Type B pancreatic cell (in vitro differentiated cells): ENCODE measurements around the gene MDC1. TPM values are rescaled to one million over a fixed set of nuclear protein-coding genes. Genes with fewer than 3 reads are reported as not detected.
"Not testable (repeated sequence)": the region's sequence is repeated elsewhere in the genome, so short reads cannot be mapped to it uniquely, and the experiment has no call there.

Experiments used
- DNase-seq: peaks from one replicate; pipeline ENCODE4 v3.0.0; 2021; ENCODE audit warnings: mixed read lengths; ENCODE audit not compliant: unreplicated experiment; ENCODE audit errors: extremely low spot score
- H3K27ac Mint-ChIP-seq: 2 replicates; pipeline ENCODE4 v1.8.0; 2021; ENCODE audit warnings: mild to moderate bottlenecking, mixed read lengths
- H3K27me3 Mint-ChIP-seq: 2 replicates; pipeline ENCODE4 v1.8.0; 2021; ENCODE audit warnings: mixed read lengths
- H3K36me3 Mint-ChIP-seq: 2 replicates; pipeline ENCODE4 v1.8.0; 2021; ENCODE audit warnings: mixed read lengths
- H3K4me1 Mint-ChIP-seq: one replicate; pipeline ENCODE4 v1.8.0; 2021; ENCODE audit warnings: mixed read lengths; ENCODE audit not compliant: unreplicated experiment
- H3K4me3 Mint-ChIP-seq: 2 replicates; pipeline ENCODE4 v1.8.0; 2021; ENCODE audit warnings: mild to moderate bottlenecking, mixed read lengths
- H3K9me3 Mint-ChIP-seq: 2 replicates; pipeline ENCODE4 v1.8.0; 2021; ENCODE audit warnings: mixed read lengths
- CTCF ChIP-seq: fragments of 200-600 bp; sonication (generic); conservative IDR thresholded peaks from 2 replicates; pipeline ENCODE4 v1.5.0; 2021; ENCODE audit warnings: antibody characterized with exemption, mild to moderate bottlenecking
- total RNA-seq: library from RNA; stranded (reverse); gene quantifications from 2 replicates; pipeline ENCODE4 v1.2.1, GENCODE V29; 2021; ENCODE audit warnings: low replicate concordance

Gene MDC1
- total RNA-seq, 1 donor from 2014 or later, result 71.3 TPM

- Mint-ChIP-seq H3K36me3 (peaks cover 9% of the 10 kb centered on the region), H3K27me3 (no peaks in the 10 kb centered on the region), H3K9me3 (no peaks in the 10 kb centered on the region), H3K27ac (no peak overlapping the region), H3K4me3 (peak overlapping the region; percentile 31), H3K4me1 (peaks cover 33% of the 10 kb centered on the region)
- TF ChIP-seq CTCF, result peak; percentile 97
- peak; percentile 94 for DNase-seq
Observed at GRCh38 chr6:30678964-30679726, 37.9 kb downstream of the MDC1 start.

GRCh38 chr6:30676660-30677285, 40.3 kb downstream of the MDC1 start:
- no peaks in the 10 kb centered on the region for H3K27me3 Mint-ChIP-seq

GRCh38 chr6:30672445-30673253, 44.4 kb downstream of the MDC1 start, which contains the start of gene DHX16:
Gene DHX16 (minus strand): TSS chr6:30673006. CDS start chr6:30672841, 165 bp downstream.
- Mint-ChIP-seq H3K9me3 (no peaks in the 10 kb centered on the region), H3K4me3 (peak within 1 kb of the TSS; percentile 86), H3K4me1 (peaks cover 8% of the 10 kb centered on the region), H3K36me3 (peaks cover 6% of the 10 kb centered on the region), H3K27ac (peak within 1 kb of the TSS; percentile 84), H3K27me3 (no peaks in the 10 kb centered on the region)
- peak; percentile 92 for DNase-seq
- TF ChIP-seq CTCF, result peak; percentile 92

More at GRCh38 chr6:30676660-30677285, 40.3 kb downstream of the MDC1 start:
- no peak for DNase-seq
- Mint-ChIP-seq H3K36me3 (peaks cover 6% of the 10 kb centered on the region), H3K27ac (no peak overlapping the region), H3K4me1 (peaks cover 18% of the 10 kb centered on the region), H3K9me3 (no peaks in the 10 kb centered on the region), H3K4me3 (no peak overlapping the region)
- no peak for TF ChIP-seq CTCF

GRCh38 chr6:30670760-30671527, 46.1 kb downstream of the MDC1 start:
- H3K36me3 Mint-ChIP-seq, result peaks cover 8% of the 10 kb centered on the region
- H3K27ac Mint-ChIP-seq, result no peak overlapping the region
- H3K9me3 Mint-ChIP-seq, result no peaks in the 10 kb centered on the region
- peak; percentile 57 for TF ChIP-seq CTCF
- peaks cover 8% of the 10 kb centered on the region for H3K4me1 Mint-ChIP-seq
- peak overlapping the region; percentile 75 for H3K4me3 Mint-ChIP-seq
- DNase-seq, result no peak
- H3K27me3 Mint-ChIP-seq, result no peaks in the 10 kb centered on the region

- H3K4me1 Mint-ChIP-seq, H3K27me3 Mint-ChIP-seq, DNase-seq, H3K27ac Mint-ChIP-seq, H3K9me3 Mint-ChIP-seq, H3K4me3 Mint-ChIP-seq: not testable (repeated sequence)
- peaks cover 28% of the 10 kb centered on the region for H3K36me3 Mint-ChIP-seq
Observed at GRCh38 chr6:30666300-30666699, 50.8 kb downstream of the MDC1 start.
